Liver (tissue), 9 donors: ENCODE data around the gene EP400. TPM values are rescaled to one million over a fixed set of nuclear protein-coding genes. Genes with fewer than 3 reads are reported as not detected.

Source experiments
- DNase-seq: peaks from one replicate; pipeline ENCODE4 v3.0.0-alpha.2; 2017; ENCODE audit warnings: low spot score
- H3K27ac ChIP-seq, 2 donors: one replicate each; pipeline ENCODE4 v1.7.0; 2013; ENCODE audit warnings: inconsistent platforms in 2 of 2, low read length in 2 of 2, control low read depth in 1 of 2, low read depth in 1 of 2, mild to moderate bottlenecking in 1 of 2
- H3K27me3 ChIP-seq, 4 donors: one replicate each; pipeline versions ENCODE4 v1.6.1 to v1.7.0; 2013; ENCODE audit warnings: low read length in 3 of 4, inconsistent platforms in 1 of 4, mild to moderate bottlenecking in 1 of 4, moderate library complexity in 1 of 4; ENCODE audit not compliant: control insufficient read depth in 4 of 4, insufficient read depth in 4 of 4
- H3K36me3 ChIP-seq, 4 donors: one replicate each; pipeline versions ENCODE4 v1.6.1 to v1.7.0; 2013; ENCODE audit warnings: low read length in 3 of 4, mild to moderate bottlenecking in 3 of 4, low read depth in 1 of 4, moderate library complexity in 1 of 4; ENCODE audit not compliant: control insufficient read depth in 4 of 4, insufficient read depth in 3 of 4
- H3K4me1 ChIP-seq, 4 donors: one replicate each; pipeline versions ENCODE4 v1.6.1 to v1.7.0; 2013; ENCODE audit warnings: low read length in 3 of 4, mild to moderate bottlenecking in 3 of 4, moderate library complexity in 1 of 4; ENCODE audit not compliant: control insufficient read depth in 4 of 4, insufficient read depth in 4 of 4
- H3K4me3 ChIP-seq, 3 donors: one replicate each; pipeline versions ENCODE4 v1.6.1 to v1.7.0; 2013; ENCODE audit warnings: low read length in 3 of 3, control low read depth in 1 of 3, low read depth in 1 of 3, mild to moderate bottlenecking in 1 of 3
- H3K9ac ChIP-seq, 2 donors: one replicate each; pipeline ENCODE4 v1.7.0; 2013; ENCODE audit warnings: low read length in 2 of 2, mild to moderate bottlenecking in 2 of 2, moderate library complexity in 2 of 2, control low read depth in 1 of 2, low read depth in 1 of 2
- H3K9me3 ChIP-seq, 4 donors: one replicate each; pipeline versions ENCODE4 v1.6.1 to v1.7.0; 2013; ENCODE audit warnings: low read length in 3 of 4; ENCODE audit not compliant: control insufficient read depth in 4 of 4
- CTCF ChIP-seq: fragments of 150-350 bp; IDR thresholded peaks from 2 replicates; pipeline ENCODE4 v1.5.1; 2017; ENCODE audit warnings: improper control_type of control experiment, low read depth, low read length; ENCODE audit not compliant: missing input control
- EGR1 ChIP-seq, 2 donors: IDR thresholded peaks; 2 replicates each; pipeline ENCODE4 v1.6.1; 2016 to 2018; ENCODE audit warnings: antibody characterized with exemption in 2 of 2, low read depth in 2 of 2
- FOXA1 ChIP-seq: IDR thresholded peaks from 2 replicates; pipeline ENCODE4 v1.6.1; 2016; ENCODE audit warnings: antibody characterized with exemption
- FOXA2 ChIP-seq: IDR thresholded peaks from 2 replicates; pipeline ENCODE4 v1.6.1; 2016; ENCODE audit warnings: antibody characterized with exemption
- GABPA ChIP-seq, 2 donors: IDR thresholded peaks in 1 of 2; conservative IDR thresholded peaks in 1 of 2; 2 replicates each; pipeline ENCODE4 v1.6.1; 2016; ENCODE audit warnings: antibody characterized with exemption in 2 of 2, mild to moderate bottlenecking in 1 of 2, moderate library complexity in 1 of 2
- HNF4A ChIP-seq, 2 donors: conservative IDR thresholded peaks; 2 replicates each; pipeline ENCODE4 v1.6.1; 2016; ENCODE audit warnings: antibody characterized with exemption in 2 of 2, mild to moderate bottlenecking in 2 of 2
- HNF4G ChIP-seq: IDR thresholded peaks from 2 replicates; pipeline ENCODE4 v1.6.1; 2016; ENCODE audit warnings: antibody characterized with exemption
- JUND ChIP-seq, 2 donors: IDR thresholded peaks; 2 replicates each; pipeline ENCODE4 v1.6.1; 2016; ENCODE audit warnings: antibody characterized with exemption in 2 of 2
- NR2F2 ChIP-seq: IDR thresholded peaks from 2 replicates; pipeline ENCODE4 v1.6.1; 2016; ENCODE audit warnings: antibody characterized with exemption
- RAD21 ChIP-seq, 2 donors: IDR thresholded peaks; 2 replicates each; pipeline ENCODE4 v1.6.1; 2016; ENCODE audit warnings: antibody characterized with exemption in 2 of 2, mild to moderate bottlenecking in 2 of 2
- RXRA ChIP-seq, 2 donors: IDR thresholded peaks; 2 replicates each; pipeline ENCODE4 v1.6.1; 2017 to 2018; ENCODE audit warnings: antibody characterized with exemption in 2 of 2, mild to moderate bottlenecking in 1 of 2
- SP1 ChIP-seq: IDR thresholded peaks from 2 replicates; pipeline ENCODE4 v1.6.1; 2018; ENCODE audit warnings: antibody characterized with exemption, mild to moderate bottlenecking
- TAF1 ChIP-seq: conservative IDR thresholded peaks from 2 replicates; pipeline ENCODE4 v1.6.1; 2016; ENCODE audit warnings: antibody characterized with exemption, mild to moderate bottlenecking
- YY1 ChIP-seq: IDR thresholded peaks from 2 replicates; pipeline ENCODE4 v1.6.1; 2016; ENCODE audit warnings: antibody characterized with exemption, mild to moderate bottlenecking
- WGBS: extraction: QIAGEN DNeasy Blood & Tissue Kit; methylation state at CpG from one replicate; pipeline ENCODE4 v1.1.7; 2013; 5-methylcytosine and 5-hydroxymethylcytosine counted together
- polyA plus RNA-seq, 2 donors: library from polyadenylated mRNA; stranded (reverse) in 1 of 2; unstranded in 1 of 2; fragments of 200-250 nt in 1 of 2; fragments of >200 nt in 1 of 2; fragmentation: Nextera tagmentation in 1 of 2; extraction: Ambion mirVana in 1 of 2; gene quantifications; one replicate each; pipeline versions ENCODE4 v1.2.1 to v1.2.3, GENCODE V29; 2013 to 2015
- total RNA-seq, 2 donors: library from RNA; depleted of rRNA; stranded (reverse); fragments of >200 nt; gene quantifications; one replicate each; pipeline ENCODE4 v1.2.3, GENCODE V29; 2014
- TF ChIP-seq, protein P1 (sequence below): IDR thresholded peaks from 2 replicates; pipeline ENCODE4 v1.6.1; 2016; ENCODE audit warnings: antibody characterized with exemption, mild to moderate bottlenecking
- TF ChIP-seq, protein P2 (sequence below): IDR thresholded peaks from 2 replicates; pipeline ENCODE4 v1.6.1; 2016; ENCODE audit warnings: antibody characterized with exemption
- TF ChIP-seq, protein P3 (sequence below): IDR thresholded peaks from 2 replicates; pipeline ENCODE4 v1.6.1; 2016; ENCODE audit warnings: antibody characterized with exemption
- TF ChIP-seq, protein P4 (sequence below): IDR thresholded peaks from 2 replicates; pipeline ENCODE4 v1.6.1; 2016; ENCODE audit warnings: antibody characterized with exemption
- donor health status: healthy.
- donor health status: healthy.
- donor health status: healthy.
- donor health status: healthy.
- donor health status: healthy.

The EP400 gene
- total and polyA plus RNA-seq, 4 donors: 4.7 to 12.4 (median 7.1) TPM

- Histone ChIP-seq H3K36me3 (peaks cover 10 to 62% (median 43%) of the 10 kb centered on the region in 4 donors), H3K4me3 (no peak overlapping the region), H3K9ac (no peak overlapping the region), H3K27me3 (no peaks in the 10 kb centered on the region), H3K27ac (no peak overlapping the region), H3K9me3 (no peaks in the 10 kb centered on the region), H3K4me1 (no peaks in the 10 kb centered on the region)
- 97% methylated on average over 16 of the region's 16 CpGs for WGBS
- no peak for DNase-seq
- TF ChIP-seq TAF1 (no peak), HNF4G (no peak), GABPA (IDR thresholded peaks at IDR 0.05 in 1 of 2, conservative IDR thresholded peaks at IDR 0.05 in 1 of 2) (no peak), HNF4A (conservative IDR thresholded peaks at IDR 0.05) (no peak), NR2F2 (no peak), EGR1 (IDR thresholded peaks at IDR 0.05; ENCODE audit: low read depth in 2 of 2) (no peak), JUND (IDR thresholded peaks at IDR 0.05) (no peak), RAD21 (IDR thresholded peaks at IDR 0.05) (no peak), FOXA2 (no peak)
Observed at GRCh38 chr12:132045751-132046150, 96.0 kb downstream of the EP400 start.

- no peak for DNase-seq
- 89% methylated on average over 11 of the region's 11 CpGs for WGBS
Observed at GRCh38 chr12:132046561-132046960, 96.8 kb downstream of the EP400 start.

More at GRCh38 chr12:132046561-132046960, 96.8 kb downstream of the EP400 start:
- Histone ChIP-seq H3K9me3 (no peaks in the 10 kb centered on the region), H3K36me3 (peaks cover 11 to 63% (median 47%) of the 10 kb centered on the region in 4 donors), H3K9ac (no peak overlapping the region), H3K4me1 (no peaks in the 10 kb centered on the region), H3K27me3 (no peaks in the 10 kb centered on the region), H3K4me3 (no peak overlapping the region), H3K27ac (no peak overlapping the region)
- TF ChIP-seq, protein P1, sequence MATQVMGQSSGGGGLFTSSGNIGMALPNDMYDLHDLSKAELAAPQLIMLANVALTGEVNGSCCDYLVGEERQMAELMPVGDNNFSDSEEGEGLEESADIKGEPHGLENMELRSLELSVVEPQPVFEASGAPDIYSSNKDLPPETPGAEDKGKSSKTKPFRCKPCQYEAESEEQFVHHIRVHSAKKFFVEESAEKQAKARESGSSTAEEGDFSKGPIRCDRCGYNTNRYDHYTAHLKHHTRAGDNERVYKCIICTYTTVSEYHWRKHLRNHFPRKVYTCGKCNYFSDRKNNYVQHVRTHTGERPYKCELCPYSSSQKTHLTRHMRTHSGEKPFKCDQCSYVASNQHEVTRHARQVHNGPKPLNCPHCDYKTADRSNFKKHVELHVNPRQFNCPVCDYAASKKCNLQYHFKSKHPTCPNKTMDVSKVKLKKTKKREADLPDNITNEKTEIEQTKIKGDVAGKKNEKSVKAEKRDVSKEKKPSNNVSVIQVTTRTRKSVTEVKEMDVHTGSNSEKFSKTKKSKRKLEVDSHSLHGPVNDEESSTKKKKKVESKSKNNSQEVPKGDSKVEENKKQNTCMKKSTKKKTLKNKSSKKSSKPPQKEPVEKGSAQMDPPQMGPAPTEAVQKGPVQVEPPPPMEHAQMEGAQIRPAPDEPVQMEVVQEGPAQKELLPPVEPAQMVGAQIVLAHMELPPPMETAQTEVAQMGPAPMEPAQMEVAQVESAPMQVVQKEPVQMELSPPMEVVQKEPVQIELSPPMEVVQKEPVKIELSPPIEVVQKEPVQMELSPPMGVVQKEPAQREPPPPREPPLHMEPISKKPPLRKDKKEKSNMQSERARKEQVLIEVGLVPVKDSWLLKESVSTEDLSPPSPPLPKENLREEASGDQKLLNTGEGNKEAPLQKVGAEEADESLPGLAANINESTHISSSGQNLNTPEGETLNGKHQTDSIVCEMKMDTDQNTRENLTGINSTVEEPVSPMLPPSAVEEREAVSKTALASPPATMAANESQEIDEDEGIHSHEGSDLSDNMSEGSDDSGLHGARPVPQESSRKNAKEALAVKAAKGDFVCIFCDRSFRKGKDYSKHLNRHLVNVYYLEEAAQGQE: no peak
- TF ChIP-seq RAD21 (IDR thresholded peaks at IDR 0.05): no peak
- TF ChIP-seq TAF1: no peak
- TF ChIP-seq, protein P2, sequence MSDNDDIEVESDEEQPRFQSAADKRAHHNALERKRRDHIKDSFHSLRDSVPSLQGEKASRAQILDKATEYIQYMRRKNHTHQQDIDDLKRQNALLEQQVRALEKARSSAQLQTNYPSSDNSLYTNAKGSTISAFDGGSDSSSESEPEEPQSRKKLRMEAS: no peak
- TF ChIP-seq EGR1 (IDR thresholded peaks at IDR 0.05; ENCODE audit: low read depth in 2 of 2): no peak
- no peak for TF ChIP-seq GABPA (IDR thresholded peaks at IDR 0.05 in 1 of 2, conservative IDR thresholded peaks at IDR 0.05 in 1 of 2)
- no peak for TF ChIP-seq SP1
- TF ChIP-seq, protein P3, sequence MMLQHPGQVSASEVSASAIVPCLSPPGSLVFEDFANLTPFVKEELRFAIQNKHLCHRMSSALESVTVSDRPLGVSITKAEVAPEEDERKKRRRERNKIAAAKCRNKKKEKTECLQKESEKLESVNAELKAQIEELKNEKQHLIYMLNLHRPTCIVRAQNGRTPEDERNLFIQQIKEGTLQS: no peak
- TF ChIP-seq YY1: no peak
- TF ChIP-seq CTCF: no peak
- no peak for TF ChIP-seq JUND (IDR thresholded peaks at IDR 0.05)
- TF ChIP-seq, protein P4, sequence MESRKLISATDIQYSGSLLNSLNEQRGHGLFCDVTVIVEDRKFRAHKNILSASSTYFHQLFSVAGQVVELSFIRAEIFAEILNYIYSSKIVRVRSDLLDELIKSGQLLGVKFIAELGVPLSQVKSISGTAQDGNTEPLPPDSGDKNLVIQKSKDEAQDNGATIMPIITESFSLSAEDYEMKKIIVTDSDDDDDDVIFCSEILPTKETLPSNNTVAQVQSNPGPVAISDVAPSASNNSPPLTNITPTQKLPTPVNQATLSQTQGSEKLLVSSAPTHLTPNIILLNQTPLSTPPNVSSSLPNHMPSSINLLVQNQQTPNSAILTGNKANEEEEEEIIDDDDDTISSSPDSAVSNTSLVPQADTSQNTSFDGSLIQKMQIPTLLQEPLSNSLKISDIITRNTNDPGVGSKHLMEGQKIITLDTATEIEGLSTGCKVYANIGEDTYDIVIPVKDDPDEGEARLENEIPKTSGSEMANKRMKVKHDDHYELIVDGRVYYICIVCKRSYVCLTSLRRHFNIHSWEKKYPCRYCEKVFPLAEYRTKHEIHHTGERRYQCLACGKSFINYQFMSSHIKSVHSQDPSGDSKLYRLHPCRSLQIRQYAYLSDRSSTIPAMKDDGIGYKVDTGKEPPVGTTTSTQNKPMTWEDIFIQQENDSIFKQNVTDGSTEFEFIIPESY: no peak
- no peak for TF ChIP-seq NR2F2
- TF ChIP-seq HNF4A (conservative IDR thresholded peaks at IDR 0.05): no peak
- TF ChIP-seq RXRA (IDR thresholded peaks at IDR 0.05): no peak
- no peak for TF ChIP-seq HNF4G
- no peak for TF ChIP-seq FOXA1
- TF ChIP-seq FOXA2: no peak
